Measurements from ENCODE around the gene MYG1. TPM values are rescaled to one million over a fixed set of nuclear protein-coding genes. Genes with fewer than 3 reads are reported as not detected.
A peak's percentile ranks its signal among the peaks of the same experiment; 100 is the strongest.

MYG1 gene, protein sequence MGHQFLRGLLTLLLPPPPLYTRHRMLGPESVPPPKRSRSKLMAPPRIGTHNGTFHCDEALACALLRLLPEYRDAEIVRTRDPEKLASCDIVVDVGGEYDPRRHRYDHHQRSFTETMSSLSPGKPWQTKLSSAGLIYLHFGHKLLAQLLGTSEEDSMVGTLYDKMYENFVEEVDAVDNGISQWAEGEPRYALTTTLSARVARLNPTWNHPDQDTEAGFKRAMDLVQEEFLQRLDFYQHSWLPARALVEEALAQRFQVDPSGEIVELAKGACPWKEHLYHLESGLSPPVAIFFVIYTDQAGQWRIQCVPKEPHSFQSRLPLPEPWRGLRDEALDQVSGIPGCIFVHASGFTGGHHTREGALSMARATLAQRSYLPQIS
- polyA plus RNA-seq (2012; rRNA removed) = 93.5 and 101 TPM in 2 replicates
- polyA plus RNA-seq (2012; cell fraction: cytosol; rRNA removed) = 56.9 and 73.3 TPM in 2 replicates
- polyA plus RNA-seq (2012; cell fraction: nucleus; rRNA removed) = 109 and 132 TPM in 2 replicates

DNA sequence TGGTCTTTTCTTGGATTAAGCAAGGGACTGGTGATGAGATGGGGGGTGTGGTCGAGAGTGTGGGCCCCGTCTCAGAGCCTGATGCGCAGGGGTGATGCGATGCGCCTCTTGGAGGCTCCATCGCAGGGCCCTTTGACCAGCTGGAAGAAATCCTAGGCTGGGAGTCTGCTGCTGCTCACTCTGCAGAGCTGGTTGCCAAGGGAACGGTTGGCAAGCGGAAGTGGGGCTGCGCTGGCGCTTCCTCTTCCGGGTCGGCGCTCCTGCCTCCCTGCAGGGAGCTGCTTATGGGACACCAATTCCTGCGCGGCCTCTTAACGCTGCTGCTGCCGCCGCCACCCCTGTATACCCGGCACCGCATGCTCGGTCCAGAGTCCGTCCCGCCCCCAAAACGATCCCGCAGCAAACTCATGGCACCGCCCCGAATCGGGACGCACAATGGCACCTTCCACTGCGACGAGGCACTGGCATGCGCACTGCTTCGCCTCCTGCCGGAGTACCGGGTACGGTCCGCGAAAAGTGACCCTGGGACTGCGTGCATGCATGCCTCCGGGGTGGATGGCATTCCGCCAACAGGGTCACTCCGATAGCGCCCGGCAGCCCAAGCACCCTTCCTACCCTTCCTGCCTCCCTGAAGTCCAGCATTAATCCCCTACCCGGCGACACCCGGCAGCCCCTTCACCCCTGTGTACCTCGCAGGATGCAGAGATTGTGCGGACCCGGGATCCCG, at the start of gene MYG1:
TSS of gene MYG1 (plus strand) at position 242 of the 727 bp plus-strand sequence. CDS start at position 285, 43 bp downstream.
- Histone ChIP-seq H3K9ac (peak within 1 kb of the TSS; percentile 77), H3K27me3 (ENCODE audit: insufficient read depth) (no peaks in the 10 kb centered on the region), H4K20me1 (ENCODE audit: insufficient read depth) (no peaks in the 10 kb centered on the region), H3K4me1 (ENCODE audit: control insufficient read depth in 1 of 2, insufficient read depth in 2 of 2, low read depth in 1 of 2, low read length in 1 of 2) (peaks cover 11 to 26% of the 10 kb centered on the region in 2 experiments), H3K4me2 (peak within 1 kb of the TSS; percentile 80), H3K27ac (ENCODE audit: low read depth in 2 of 2, low read length in 1 of 2) (peak within 1 kb of the TSS; percentile 85 to 88), H3K79me2 (ENCODE audit: insufficient read depth) (peaks cover 79% of the 10 kb centered on the region), H3F3A (replicated peaks; ENCODE audit: insufficient read depth) (peaks cover 25% of the 10 kb centered on the region), H3K36me3 (replicated peaks in 1 of 2; ENCODE audit: control insufficient read depth in 1 of 2, insufficient read depth in 2 of 2, low read length in 1 of 2) (peaks cover 20 to 32% of the 10 kb centered on the region in 2 experiments), H2AFZ (ENCODE audit: low read depth) (peak within 1 kb of the TSS; percentile 56; the same call in 1 of the 2 replicates), H3K9me3 (no peaks in the 10 kb centered on the region), H3K9me2 (no peaks in the 10 kb centered on the region), H3K4me3 (ENCODE audit: low read depth in 2 of 2, low read length in 1 of 2) (peak within 1 kb of the TSS; percentile 77)
- CTCF ChIA-PET = interaction anchor here (0.7 to 19.2 kb wide), 11 partner anchors 10 to 193 kb away, joined by 3 to 363 read pairs (median 5); partner anchors contain the start of gene AAAS
- peak; percentile 90 for DNase-seq
- POLR2A ChIA-PET = interaction anchor here (0.7 to 2.8 kb wide), 7 partner anchors 9 to 194 kb away, joined by 3 to 19 read pairs (median 3); partner anchors contain the start of genes AAAS, CSAD and ZNF740
- 2% methylated on average over 25 of the region's 51 CpGs for WGBS (ENCODE audit: low lambda C conversion rate)
- TF ChIP-seq MEF2A (IDR thresholded peaks at IDR 0.05; ENCODE audit: borderline replicate concordance, low read depth) (no peak), GATA2 (CRISPR knock-in tag; IDR thresholded peaks at IDR 0.05) (no peak), EZH2phosphoT487 (IDR thresholded peaks at IDR 0.05; ENCODE audit: borderline replicate concordance, low read depth) (no peak), JUND (IDR thresholded peaks at IDR 0.05) (no peak; the same call in 1 of the 2 replicates), TAF1 (IDR thresholded peaks at IDR 0.05; ENCODE audit: borderline replicate concordance, low read depth, low read length) (peak; percentile 59; the same call in 1 of the 2 replicates), TEAD4 (IDR thresholded peaks at IDR 0.05; ENCODE audit: borderline replicate concordance, insufficient read depth) (no peak), EP300 (IDR thresholded peaks at IDR 0.05; ENCODE audit: borderline replicate concordance in 1 of 2, low read depth in 1 of 2, low read length in 1 of 2) (no peak), GABPA (IDR thresholded peaks at IDR 0.05; ENCODE audit: low read depth) (peak; percentile 99), YY1 (IDR thresholded peaks at IDR 0.05; ENCODE audit: low read depth) (0 out of 2 replicates have a peak, but pooled peaks have one; percentile 78), SMC3 (IDR thresholded peaks at IDR 0.05; ENCODE audit: low read depth, low read length) (no peak), SIN3A (IDR thresholded peaks at IDR 0.05; ENCODE audit: borderline replicate concordance, low read depth, low read length) (peak; percentile 60), FOSL2 (IDR thresholded peaks at IDR 0.05; ENCODE audit: borderline replicate concordance, low read depth) (no peak), RFX5 (IDR thresholded peaks at IDR 0.05; ENCODE audit: low read length) (peak; percentile 23; the same call in 1 of the 2 replicates), RXRA (IDR thresholded peaks at IDR 0.05; ENCODE audit: borderline replicate concordance, low read depth) (no peak), NFIC (IDR thresholded peaks at IDR 0.05; ENCODE audit: borderline replicate concordance) (peak; percentile 5; the same call in 1 of the 2 replicates), MXI1 (IDR thresholded peaks at IDR 0.05; ENCODE audit: low read depth, low read length) (peak; percentile 85), ELF1 (IDR thresholded peaks at IDR 0.05) (peak; percentile 87), FOXM1 (IDR thresholded peaks at IDR 0.05; ENCODE audit: low read depth) (no peak), TCF12 (IDR thresholded peaks at IDR 0.05) (no peak)
- TF ChIP-seq, protein P1, sequence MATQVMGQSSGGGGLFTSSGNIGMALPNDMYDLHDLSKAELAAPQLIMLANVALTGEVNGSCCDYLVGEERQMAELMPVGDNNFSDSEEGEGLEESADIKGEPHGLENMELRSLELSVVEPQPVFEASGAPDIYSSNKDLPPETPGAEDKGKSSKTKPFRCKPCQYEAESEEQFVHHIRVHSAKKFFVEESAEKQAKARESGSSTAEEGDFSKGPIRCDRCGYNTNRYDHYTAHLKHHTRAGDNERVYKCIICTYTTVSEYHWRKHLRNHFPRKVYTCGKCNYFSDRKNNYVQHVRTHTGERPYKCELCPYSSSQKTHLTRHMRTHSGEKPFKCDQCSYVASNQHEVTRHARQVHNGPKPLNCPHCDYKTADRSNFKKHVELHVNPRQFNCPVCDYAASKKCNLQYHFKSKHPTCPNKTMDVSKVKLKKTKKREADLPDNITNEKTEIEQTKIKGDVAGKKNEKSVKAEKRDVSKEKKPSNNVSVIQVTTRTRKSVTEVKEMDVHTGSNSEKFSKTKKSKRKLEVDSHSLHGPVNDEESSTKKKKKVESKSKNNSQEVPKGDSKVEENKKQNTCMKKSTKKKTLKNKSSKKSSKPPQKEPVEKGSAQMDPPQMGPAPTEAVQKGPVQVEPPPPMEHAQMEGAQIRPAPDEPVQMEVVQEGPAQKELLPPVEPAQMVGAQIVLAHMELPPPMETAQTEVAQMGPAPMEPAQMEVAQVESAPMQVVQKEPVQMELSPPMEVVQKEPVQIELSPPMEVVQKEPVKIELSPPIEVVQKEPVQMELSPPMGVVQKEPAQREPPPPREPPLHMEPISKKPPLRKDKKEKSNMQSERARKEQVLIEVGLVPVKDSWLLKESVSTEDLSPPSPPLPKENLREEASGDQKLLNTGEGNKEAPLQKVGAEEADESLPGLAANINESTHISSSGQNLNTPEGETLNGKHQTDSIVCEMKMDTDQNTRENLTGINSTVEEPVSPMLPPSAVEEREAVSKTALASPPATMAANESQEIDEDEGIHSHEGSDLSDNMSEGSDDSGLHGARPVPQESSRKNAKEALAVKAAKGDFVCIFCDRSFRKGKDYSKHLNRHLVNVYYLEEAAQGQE (IDR thresholded peaks at IDR 0.05; ENCODE audit: low read depth, low read length) = peak; percentile 58; the same call in 1 of the 2 replicates
- TF ChIP-seq, protein P2, sequence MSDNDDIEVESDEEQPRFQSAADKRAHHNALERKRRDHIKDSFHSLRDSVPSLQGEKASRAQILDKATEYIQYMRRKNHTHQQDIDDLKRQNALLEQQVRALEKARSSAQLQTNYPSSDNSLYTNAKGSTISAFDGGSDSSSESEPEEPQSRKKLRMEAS (IDR thresholded peaks at IDR 0.05; ENCODE audit: low read depth) = peak; percentile 82
- TF ChIP-seq, protein P3, sequence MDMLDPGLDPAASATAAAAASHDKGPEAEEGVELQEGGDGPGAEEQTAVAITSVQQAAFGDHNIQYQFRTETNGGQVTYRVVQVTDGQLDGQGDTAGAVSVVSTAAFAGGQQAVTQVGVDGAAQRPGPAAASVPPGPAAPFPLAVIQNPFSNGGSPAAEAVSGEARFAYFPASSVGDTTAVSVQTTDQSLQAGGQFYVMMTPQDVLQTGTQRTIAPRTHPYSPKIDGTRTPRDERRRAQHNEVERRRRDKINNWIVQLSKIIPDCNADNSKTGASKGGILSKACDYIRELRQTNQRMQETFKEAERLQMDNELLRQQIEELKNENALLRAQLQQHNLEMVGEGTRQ (IDR thresholded peaks at IDR 0.05; ENCODE audit: borderline replicate concordance, low read depth, low read length) = no peak
- TF ChIP-seq, protein P4, sequence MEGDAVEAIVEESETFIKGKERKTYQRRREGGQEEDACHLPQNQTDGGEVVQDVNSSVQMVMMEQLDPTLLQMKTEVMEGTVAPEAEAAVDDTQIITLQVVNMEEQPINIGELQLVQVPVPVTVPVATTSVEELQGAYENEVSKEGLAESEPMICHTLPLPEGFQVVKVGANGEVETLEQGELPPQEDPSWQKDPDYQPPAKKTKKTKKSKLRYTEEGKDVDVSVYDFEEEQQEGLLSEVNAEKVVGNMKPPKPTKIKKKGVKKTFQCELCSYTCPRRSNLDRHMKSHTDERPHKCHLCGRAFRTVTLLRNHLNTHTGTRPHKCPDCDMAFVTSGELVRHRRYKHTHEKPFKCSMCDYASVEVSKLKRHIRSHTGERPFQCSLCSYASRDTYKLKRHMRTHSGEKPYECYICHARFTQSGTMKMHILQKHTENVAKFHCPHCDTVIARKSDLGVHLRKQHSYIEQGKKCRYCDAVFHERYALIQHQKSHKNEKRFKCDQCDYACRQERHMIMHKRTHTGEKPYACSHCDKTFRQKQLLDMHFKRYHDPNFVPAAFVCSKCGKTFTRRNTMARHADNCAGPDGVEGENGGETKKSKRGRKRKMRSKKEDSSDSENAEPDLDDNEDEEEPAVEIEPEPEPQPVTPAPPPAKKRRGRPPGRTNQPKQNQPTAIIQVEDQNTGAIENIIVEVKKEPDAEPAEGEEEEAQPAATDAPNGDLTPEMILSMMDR (IDR thresholded peaks at IDR 0.05) = peak; percentile 24
- TF ChIP-seq, protein P5, sequence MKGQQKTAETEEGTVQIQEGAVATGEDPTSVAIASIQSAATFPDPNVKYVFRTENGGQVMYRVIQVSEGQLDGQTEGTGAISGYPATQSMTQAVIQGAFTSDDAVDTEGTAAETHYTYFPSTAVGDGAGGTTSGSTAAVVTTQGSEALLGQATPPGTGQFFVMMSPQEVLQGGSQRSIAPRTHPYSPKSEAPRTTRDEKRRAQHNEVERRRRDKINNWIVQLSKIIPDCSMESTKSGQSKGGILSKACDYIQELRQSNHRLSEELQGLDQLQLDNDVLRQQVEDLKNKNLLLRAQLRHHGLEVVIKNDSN (IDR thresholded peaks at IDR 0.05; ENCODE audit: borderline replicate concordance, low read depth) = no peak
